Transverse colon (tissue), 4 donors: ENCODE data around the gene MISP3. TPM values are rescaled to one million over a fixed set of nuclear protein-coding genes. Genes with fewer than 3 reads are reported as not detected.

Experiments used
- DNase-seq: peaks from one replicate; pipeline ENCODE4 v3.0.0-alpha.2; 2019
- H3K27ac ChIP-seq, 4 donors: fragments of 200-600 bp; sonication (generic); 2 replicates each; pipeline ENCODE4 v1.5.1; 2016 to 2018; ENCODE audit warnings: inconsistent platforms in 4 of 4
- H3K27me3 ChIP-seq: fragments of 200-600 bp; sonication (generic); 2 replicates; pipeline ENCODE4 v1.5.1; 2017; ENCODE audit warnings: inconsistent platforms
- H3K36me3 ChIP-seq, 4 donors: fragments of 200-600 bp; sonication (generic); 2 replicates each; pipeline ENCODE4 v1.5.1; 2017 to 2019; ENCODE audit warnings: inconsistent platforms in 4 of 4
- H3K4me1 ChIP-seq, 4 donors: fragments of 200-600 bp; sonication (generic); 2 replicates each; pipeline ENCODE4 v1.5.1; 2017 to 2020; ENCODE audit warnings: inconsistent platforms in 4 of 4
- H3K4me3 ChIP-seq, 4 donors: fragments of 200-600 bp; sonication (generic); 1 replicate in 1 of 4; 2 replicates in 3 of 4; pipeline versions ENCODE4 v1.5.1 to v1.6.1; 2017 to 2019; ENCODE audit warnings: inconsistent platforms in 4 of 4
- H3K9me3 ChIP-seq, 2 donors: fragments of 200-600 bp; sonication (generic); 2 replicates each; pipeline ENCODE4 v1.5.1; 2017 to 2019; ENCODE audit warnings: inconsistent platforms in 2 of 2
- CTCF ChIP-seq, 5 experiments: fragments of 200-600 bp in 3 of 5; fragments of 450-650 bp in 2 of 5; sonication (generic) in 3 of 5; IDR thresholded peaks; 1 replicate in 2 of 5; 2 replicates in 3 of 5; pipeline ENCODE4 v1.5.1; 2016 to 2017; ENCODE audit warnings: antibody characterized with exemption in 5 of 5, inconsistent platforms in 3 of 5, mild to moderate bottlenecking in 2 of 5, moderate library complexity in 1 of 5
- EP300 ChIP-seq: sonication (generic); formaldehyde crosslinking; IDR thresholded peaks from one replicate; pipeline ENCODE4 v1.6.1; 2017; ENCODE audit warnings: antibody characterized with exemption, low read depth
- POLR2A ChIP-seq: fragments of 450-650 bp; IDR thresholded peaks from one replicate; pipeline ENCODE4 v1.6.1; 2016; ENCODE audit warnings: antibody characterized with exemption, mild to moderate bottlenecking, moderate library complexity
- POLR2AphosphoS5 ChIP-seq, 3 donors: sonication (generic); formaldehyde crosslinking; IDR thresholded peaks; one replicate each; pipeline ENCODE4 v1.6.1; 2016; ENCODE audit warnings: antibody characterized with exemption in 3 of 3
- WGBS, 2 donors: methylation state at CpG; one replicate each; pipeline ENCODE4 v1.1.5; 2018; ENCODE audit warnings: low coverage in 1 of 2; 5-methylcytosine and 5-hydroxymethylcytosine counted together
- in situ Hi-C, 4 donors: fragments of 200-750 bp; cut with MboI; loops; one replicate each; pipeline versions ENCODE4 v1.15.0 to v1.15.1; 2017; ENCODE audit warnings: low sequenced_read_pairs in 3 of 4, low pct_ligation_motif_present in 1 of 4, low pct_unique_long_range_greater_than_20kb in 1 of 4
- intact Hi-C: fragments of 100-400 bp; cut with DNase I; formaldehyde crosslinking; loops from one replicate; pipeline ENCODE4 v1.15.1; 2023; ENCODE audit warnings: low total_unique reads
- total RNA-seq, 4 donors: library from RNA; depleted of rRNA; stranded (reverse); fragments of >200 nt; gene quantifications; one replicate each; pipeline ENCODE4 v1.1.0, GENCODE V29; 2016

The MISP3 gene
- total RNA-seq, 4 donors from 2014 or later: 23.8 to 115 (median 35.8) TPM

- peaks cover 0 to 9% (median 0%) of the 10 kb centered on the region in 4 donors for H3K36me3 ChIP-seq
- in situ Hi-C loops (no loop called here), intact Hi-C loops (no loop called here)
- H3K27ac ChIP-seq: peak overlapping the region; percentile 35 to 100 (median 83)
- H3K4me1 ChIP-seq: peaks cover 5 to 22% (median 13%) of the 10 kb centered on the region in 4 donors
- no peaks in the 10 kb centered on the region for H3K9me3 ChIP-seq
- TF ChIP-seq EP300 (no peak), CTCF (IDR thresholded peaks at IDR 0.05) (no peak), POLR2A (no peak), POLR2AphosphoS5 (IDR thresholded peaks at IDR 0.05) (no peak)
- whole genome bisulfite sequencing, 2 donors: 9% methylated on average over 16 of the region's 16 CpGs; no CpG with 5 or more reads in 1 of the 2 donors
- no peak for DNase-seq
- H3K4me3 ChIP-seq: peak overlapping the region in 3 of 4 donors; percentile 56 to 95 (median 92)
- no peaks in the 10 kb centered on the region for H3K27me3 ChIP-seq
These were observed 16.8 kb downstream of the MISP3 start for GRCh38 chr19:14089412-14089661.

GRCh38 chr19:14089662-14090508 is 17.3 kb downstream of the MISP3 start:
- peak; percentile 63 for DNase-seq
- Histone ChIP-seq H3K27me3 (no peaks in the 10 kb centered on the region), H3K27ac (peak overlapping the region; percentile 94 to 100 (median 97)), H3K9me3 (no peaks in the 10 kb centered on the region), H3K4me1 (peaks cover 5 to 22% (median 13%) of the 10 kb centered on the region in 4 donors), H3K36me3 (peaks cover 0 to 9% (median 0%) of the 10 kb centered on the region in 4 donors), H3K4me3 (peak overlapping the region; percentile 56 to 95 (median 76))
- intact Hi-C loops (no loop called here), in situ Hi-C loops (no loop called here)
- no peak for TF ChIP-seq POLR2A
- TF ChIP-seq EP300: no peak
- no peak for TF ChIP-seq POLR2AphosphoS5 (IDR thresholded peaks at IDR 0.05)
- peak in 1 of 5 experiments; percentile 7 for TF ChIP-seq CTCF (IDR thresholded peaks at IDR 0.05)
- 2% methylated on average over 20 of the region's 142 CpGs; no CpG with 5 or more reads in 1 of the 2 donors for WGBS, 2 donors

GRCh38 chr19:14090509-14091080 is 18.0 kb downstream of the MISP3 start, which contains the start of gene SAMD1:
TSS of gene SAMD1 (minus strand) at chr19:14090751.
- Histone ChIP-seq H3K9me3 (no peaks in the 10 kb centered on the region), H3K4me1 (peaks cover 5 to 20% (median 13%) of the 10 kb centered on the region in 4 donors), H3K4me3 (peak within 1 kb of the TSS; percentile 56 to 95 (median 78)), H3K36me3 (peaks cover 0 to 9% (median 0%) of the 10 kb centered on the region in 4 donors), H3K27me3 (no peaks in the 10 kb centered on the region), H3K27ac (peak within 1 kb of the TSS; percentile 94 to 100 (median 97))
- TF ChIP-seq POLR2AphosphoS5 (IDR thresholded peaks at IDR 0.05) (no peak), CTCF (IDR thresholded peaks at IDR 0.05) (no peak), POLR2A (no peak), EP300 (no peak)
- intact Hi-C loops (no loop called here), in situ Hi-C loops (no loop called here)
- WGBS, 2 donors: 0 to 2% methylated on average over 3 to 33 of the region's 65 CpGs
- DNase-seq: peak; percentile 93

- H3K4me1 ChIP-seq: peaks cover 5 to 20% (median 11%) of the 10 kb centered on the region in 4 donors
These were observed 18.7 kb downstream of the MISP3 start for GRCh38 chr19:14091081-14091812.

More at GRCh38 chr19:14091081-14091812, 18.7 kb downstream of the MISP3 start:
- WGBS, 2 donors: 0% methylated on average over 2 to 22 of the region's 72 CpGs
- peak; percentile 89 for DNase-seq
- no peaks in the 10 kb centered on the region for H3K9me3 ChIP-seq
- in situ Hi-C loops (no loop called here), intact Hi-C loops (no loop called here)
- peak overlapping the region; percentile 56 to 95 (median 78) for H3K4me3 ChIP-seq
- peak overlapping the region; percentile 94 to 100 (median 97) for H3K27ac ChIP-seq
- peaks cover 0 to 9% (median 0%) of the 10 kb centered on the region in 4 donors for H3K36me3 ChIP-seq
- H3K27me3 ChIP-seq: no peaks in the 10 kb centered on the region
- TF ChIP-seq POLR2AphosphoS5 (IDR thresholded peaks at IDR 0.05): peak; percentile 70 to 83 (median 73)
- peak in 3 of 5 experiments; percentile 23 to 52 (median 47) for TF ChIP-seq CTCF (IDR thresholded peaks at IDR 0.05)
- peak; percentile 49 for TF ChIP-seq POLR2A
- TF ChIP-seq EP300: no peak
